Ascending aorta (tissue), 2 donors: ENCODE measurements around the gene AGMO. TPM values are rescaled to one million over a fixed set of nuclear protein-coding genes. Genes with fewer than 3 reads are reported as not detected.

Source experiments
- DNase-seq, 2 donors: peaks; one replicate each; pipeline ENCODE4 v3.0.0-alpha.2; 2019; ENCODE audit warnings: low spot score in 2 of 2
- H3K27ac ChIP-seq, 2 donors: fragments of 200-600 bp; sonication (generic); one replicate each; pipeline ENCODE4 v1.5.1; 2016 to 2017; ENCODE audit warnings: mild to moderate bottlenecking in 1 of 2
- H3K27me3 ChIP-seq: fragments of 200-600 bp; sonication (generic); one replicate; pipeline ENCODE4 v1.5.1; 2017
- H3K36me3 ChIP-seq, 2 donors: fragments of 200-600 bp; sonication (generic); one replicate each; pipeline ENCODE4 v1.5.1; 2016
- H3K4me1 ChIP-seq, 2 donors: fragments of 200-600 bp; sonication (generic); one replicate each; pipeline ENCODE4 v1.5.1; 2016 to 2017; ENCODE audit warnings: mild to moderate bottlenecking in 1 of 2
- H3K4me3 ChIP-seq, 2 donors: fragments of 200-600 bp; sonication (generic); one replicate each; pipeline ENCODE4 v1.5.1; 2016 to 2017; ENCODE audit warnings: mild to moderate bottlenecking in 1 of 2
- H3K9me3 ChIP-seq, 2 donors: fragments of 200-600 bp; sonication (generic); one replicate each; pipeline ENCODE4 v1.5.1; 2016
- CTCF ChIP-seq, 3 experiments: fragments of 200-600 bp in 2 of 3; fragments of 450-650 bp in 1 of 3; sonication (generic) in 2 of 3; IDR thresholded peaks; one replicate each; pipeline ENCODE4 v1.5.1; 2016 to 2019; ENCODE audit warnings: antibody characterized with exemption in 3 of 3, mild to moderate bottlenecking in 1 of 3, moderate library complexity in 1 of 3
- intact Hi-C: fragments of 100-400 bp; cut with DNase I; formaldehyde crosslinking; loops from one replicate; pipeline ENCODE4 v1.15.1; 2023
- total RNA-seq: library from RNA; depleted of rRNA; stranded (reverse); fragments of >200 nt; gene quantifications from one replicate; pipeline ENCODE4 v1.1.0, GENCODE V29; 2016

The AGMO gene
- total RNA-seq, 1 donor from 2014 or later: not detected

DNA sequence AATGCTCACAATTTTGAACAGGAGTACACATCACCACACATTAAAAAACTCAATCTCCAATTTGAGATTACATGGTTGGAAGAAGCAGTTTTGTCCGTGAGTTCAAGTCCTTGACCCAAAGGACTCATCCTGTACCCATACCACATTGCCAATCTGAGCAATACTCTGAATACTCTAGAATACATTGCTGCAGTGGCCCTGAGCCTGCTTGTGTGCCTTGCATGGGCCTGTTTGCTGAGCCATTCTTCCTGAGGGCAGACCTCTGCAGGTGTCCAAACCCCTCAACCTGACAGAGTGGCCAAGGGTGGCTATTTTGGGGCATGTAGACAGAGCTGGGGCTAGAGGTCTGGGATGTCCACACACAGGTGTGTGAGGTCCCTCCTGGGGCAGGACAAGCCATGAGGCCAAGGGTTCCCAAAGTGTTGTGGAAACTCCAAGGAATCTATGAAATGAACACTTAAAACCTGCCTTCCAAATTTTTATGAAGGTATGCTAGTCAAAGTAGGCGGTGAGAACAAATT, 15.5 kb downstream of the AGMO start:
- Histone ChIP-seq H3K36me3 (no peaks in the 10 kb centered on the region), H3K27me3 (no peaks in the 10 kb centered on the region), H3K4me1 (no peaks in the 10 kb centered on the region), H3K27ac (no peak overlapping the region), H3K4me3 (no peak overlapping the region), H3K9me3 (no peaks in the 10 kb centered on the region)
- DNase-seq: no peak
- no peak for TF ChIP-seq CTCF (IDR thresholded peaks at IDR 0.05)
- intact Hi-C loops: no loop called here

- intact Hi-C loops: no loop called here
- TF ChIP-seq CTCF (IDR thresholded peaks at IDR 0.05): no peak
- H3K9me3 ChIP-seq: peaks cover 0 to 6% of the 10 kb centered on the region in 2 donors
- H3K27ac ChIP-seq: no peak overlapping the region
- H3K4me1 ChIP-seq: no peaks in the 10 kb centered on the region
- no peak for DNase-seq
- no peak overlapping the region for H3K4me3 ChIP-seq
- H3K36me3 ChIP-seq: no peaks in the 10 kb centered on the region
- H3K27me3 ChIP-seq: no peaks in the 10 kb centered on the region
Observed at GRCh38 chr7:15544050-15544449, 17.8 kb downstream of the AGMO start.

DNA sequence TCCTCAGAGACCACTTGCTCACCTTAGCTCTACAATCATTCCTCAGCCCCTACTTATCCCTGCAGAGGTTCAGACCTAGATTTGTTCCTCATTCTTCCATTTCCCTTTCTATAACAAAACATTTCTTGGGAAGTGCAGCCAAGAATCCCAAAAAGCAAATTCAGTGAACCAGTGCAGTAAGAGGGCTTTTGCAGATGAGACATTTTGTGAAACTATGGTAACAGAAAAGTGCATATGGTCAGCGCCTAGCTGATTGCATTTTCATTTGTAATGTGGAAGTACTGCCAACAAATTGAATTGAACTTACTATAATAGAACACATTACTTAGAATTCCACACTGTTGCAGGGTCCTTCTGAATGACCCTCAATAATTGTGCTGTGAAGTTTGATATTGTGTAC, 18.6 kb downstream of the AGMO start:
- TF ChIP-seq CTCF (IDR thresholded peaks at IDR 0.05): no peak
- peaks cover 0 to 6% of the 10 kb centered on the region in 2 donors for H3K9me3 ChIP-seq
- H3K27me3 ChIP-seq: no peaks in the 10 kb centered on the region
- no peaks in the 10 kb centered on the region for H3K36me3 ChIP-seq
- no peak for DNase-seq
- no peak overlapping the region for H3K27ac ChIP-seq
- intact Hi-C loops: no loop called here
- no peak overlapping the region for H3K4me3 ChIP-seq
- no peaks in the 10 kb centered on the region for H3K4me1 ChIP-seq

GRCh38 chr7:15527648-15528047, 34.2 kb downstream of the AGMO start:
- no peak for DNase-seq
- intact Hi-C loops: no loop called here

DNA sequence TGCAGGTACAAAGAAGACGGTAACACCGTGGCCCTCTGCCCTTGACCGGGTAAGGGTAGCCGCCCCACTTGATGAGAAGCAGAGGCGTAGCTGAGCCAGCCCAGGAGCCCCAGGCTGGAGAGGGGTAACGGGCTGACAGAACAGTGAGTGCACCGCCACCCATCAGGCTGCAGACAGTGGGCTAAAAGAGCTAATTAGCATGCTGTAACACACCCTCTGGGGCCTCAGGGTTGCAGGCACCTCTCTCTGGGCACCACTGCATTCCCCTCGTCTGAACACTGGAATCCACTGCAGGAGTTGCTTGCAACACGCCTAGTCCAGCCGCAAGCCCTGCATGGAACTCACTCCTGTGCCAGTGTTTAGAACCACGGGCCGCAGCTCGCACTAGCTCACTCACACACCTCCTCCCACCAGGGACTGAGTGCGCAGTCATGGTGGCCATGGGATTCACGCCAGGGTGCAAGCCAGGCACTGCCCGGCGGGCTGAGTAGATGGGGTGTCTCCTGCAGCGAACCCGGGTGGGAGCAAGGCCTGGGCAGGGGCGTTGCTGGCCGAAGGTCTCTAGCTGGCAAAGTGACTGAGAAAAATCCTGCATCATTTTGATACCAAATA, 36.1 kb downstream of the AGMO start:
- intact Hi-C loops: no loop called here
- no peak for DNase-seq
- Histone ChIP-seq H3K27me3 (no peaks in the 10 kb centered on the region), H3K36me3 (no peaks in the 10 kb centered on the region), H3K9me3 (peaks cover 0 to 4% of the 10 kb centered on the region in 2 donors), H3K4me1 (no peaks in the 10 kb centered on the region), H3K4me3 (no peak overlapping the region), H3K27ac (no peak overlapping the region)
- TF ChIP-seq CTCF (IDR thresholded peaks at IDR 0.05): no peak

More at GRCh38 chr7:15527648-15528047, 34.2 kb downstream of the AGMO start:
- H3K4me1 ChIP-seq: no peaks in the 10 kb centered on the region
- H3K27me3 ChIP-seq: no peaks in the 10 kb centered on the region
- no peak for TF ChIP-seq CTCF (IDR thresholded peaks at IDR 0.05)
- H3K9me3 ChIP-seq: no peaks in the 10 kb centered on the region
- no peak overlapping the region for H3K4me3 ChIP-seq
- H3K27ac ChIP-seq: no peak overlapping the region
- no peaks in the 10 kb centered on the region for H3K36me3 ChIP-seq
